SK-N-SH treated with all-trans-retinoic acid at 6 μM for 48 hours (cell line): ENCODE measurements around the gene ARHGAP26.

Source experiments
- ATAC-seq: fragments of 200-7000 bp; cut with Tn5 transposase; 3 replicates; pipeline ENCODE4 v1.9.1; 2020; ENCODE audit warnings: mild to moderate bottlenecking, moderate library complexity
- ARNTL ChIP-seq: fragments of 450-650 bp; formaldehyde crosslinking; IDR thresholded peaks from 2 replicates; pipeline ENCODE4 v1.5.0; 2020; ENCODE audit warnings: low read depth, mild to moderate bottlenecking, moderate library complexity, borderline replicate concordance
- BACH2 ChIP-seq: fragments of 250-450 bp; sonication (Bioruptor Pico); IDR thresholded peaks from 2 replicates; pipeline ENCODE4 v1.9.0; 2021; ENCODE audit warnings: mild to moderate bottlenecking, borderline replicate concordance
- CSDC2 ChIP-seq: fragments of 250-450 bp; sonication (Bioruptor Pico); IDR thresholded peaks from 2 replicates; pipeline ENCODE4 v1.5.0; 2020; ENCODE audit warnings: mild to moderate bottlenecking, moderate library complexity
- OSR1 ChIP-seq: fragments of 250-450 bp; sonication (Bioruptor Pico); IDR thresholded peaks from 2 replicates; pipeline ENCODE4 v1.8.0; 2022; ENCODE audit warnings: moderate library complexity, mild to moderate bottlenecking, inconsistent platforms
- PPARA ChIP-seq: fragments of 250-450 bp; sonication (Bioruptor Pico); IDR thresholded peaks from 2 replicates; pipeline ENCODE4 v1.5.0; 2020; ENCODE audit warnings: mild to moderate bottlenecking, borderline replicate concordance
- RARB ChIP-seq: fragments of 250-450 bp; sonication (Bioruptor Pico); IDR thresholded peaks from 2 replicates; pipeline ENCODE4 v1.8.0; 2021; ENCODE audit warnings: mild to moderate bottlenecking, moderate library complexity
- SNAI2 ChIP-seq: fragments of 250-450 bp; sonication (Bioruptor Pico); IDR thresholded peaks from 2 replicates; pipeline ENCODE4 v1.5.0; 2020; ENCODE audit warnings: mild to moderate bottlenecking, moderate library complexity
- TCF4 ChIP-seq: fragments of 250-450 bp; sonication (Bioruptor Pico); IDR thresholded peaks from 2 replicates; pipeline ENCODE4 v1.8.0; 2021; ENCODE audit warnings: mild to moderate bottlenecking, moderate library complexity, borderline replicate concordance
- TOX ChIP-seq: fragments of 250-450 bp; sonication (Bioruptor Pico); IDR thresholded peaks from 2 replicates; pipeline ENCODE4 v1.8.0; 2021; ENCODE audit warnings: mild to moderate bottlenecking, moderate library complexity, borderline replicate concordance
- ZC3H10 ChIP-seq: fragments of 250-450 bp; sonication (Bioruptor Pico); IDR thresholded peaks from 2 replicates; pipeline ENCODE4 v1.5.1; 2021; ENCODE audit warnings: mild to moderate bottlenecking, moderate library complexity
- ZFP3 ChIP-seq: fragments of 250-450 bp; sonication (Bioruptor Pico); IDR thresholded peaks from 2 replicates; pipeline ENCODE4 v1.5.0; 2020; ENCODE audit warnings: mild to moderate bottlenecking, moderate library complexity
- ZFP30 ChIP-seq: fragments of 450-650 bp; formaldehyde crosslinking; IDR thresholded peaks from 2 replicates; pipeline ENCODE4 v1.5.0; 2022; ENCODE audit warnings: mild to moderate bottlenecking, moderate library complexity
- ZNF565 ChIP-seq: fragments of 450-650 bp; formaldehyde crosslinking; conservative IDR thresholded peaks from 2 replicates; pipeline ENCODE4 v1.5.0; 2020; ENCODE audit warnings: low read depth, mild to moderate bottlenecking, moderate library complexity
- ZNF8 ChIP-seq: fragments of 450-650 bp; formaldehyde crosslinking; IDR thresholded peaks from 2 replicates; pipeline ENCODE4 v1.5.0; 2020; ENCODE audit warnings: mild to moderate bottlenecking, moderate library complexity
- TF ChIP-seq, protein P1 (sequence below): fragments of 250-450 bp; sonication (Bioruptor Pico); IDR thresholded peaks from 2 replicates; pipeline ENCODE4 v1.5.1; 2020; ENCODE audit warnings: low read depth, mild to moderate bottlenecking, moderate library complexity
- TF ChIP-seq, protein P2 (sequence below): fragments of 250-450 bp; sonication (Bioruptor Pico); IDR thresholded peaks from 2 replicates; pipeline ENCODE4 v1.5.0; 2020; ENCODE audit warnings: mild to moderate bottlenecking, moderate library complexity
- TF ChIP-seq, protein P3 (sequence below): fragments of 250-450 bp; sonication (Bioruptor Pico); IDR thresholded peaks from 2 replicates; pipeline ENCODE4 v1.8.0; 2020; ENCODE audit warnings: mild to moderate bottlenecking, moderate library complexity, borderline replicate concordance
- TF ChIP-seq, protein P4 (sequence below): fragments of 250-450 bp; sonication (Bioruptor Pico); IDR thresholded peaks from 2 replicates; pipeline ENCODE4 v1.5.1; 2021; ENCODE audit warnings: mild to moderate bottlenecking, moderate library complexity
- TF ChIP-seq, protein P5 (sequence below): fragments of 250-450 bp; sonication (Bioruptor Pico); IDR thresholded peaks from 2 replicates; pipeline ENCODE4 v1.8.0; 2021; ENCODE audit warnings: low read depth, mild to moderate bottlenecking, moderate library complexity, borderline replicate concordance

Gene ARHGAP26

DNA sequence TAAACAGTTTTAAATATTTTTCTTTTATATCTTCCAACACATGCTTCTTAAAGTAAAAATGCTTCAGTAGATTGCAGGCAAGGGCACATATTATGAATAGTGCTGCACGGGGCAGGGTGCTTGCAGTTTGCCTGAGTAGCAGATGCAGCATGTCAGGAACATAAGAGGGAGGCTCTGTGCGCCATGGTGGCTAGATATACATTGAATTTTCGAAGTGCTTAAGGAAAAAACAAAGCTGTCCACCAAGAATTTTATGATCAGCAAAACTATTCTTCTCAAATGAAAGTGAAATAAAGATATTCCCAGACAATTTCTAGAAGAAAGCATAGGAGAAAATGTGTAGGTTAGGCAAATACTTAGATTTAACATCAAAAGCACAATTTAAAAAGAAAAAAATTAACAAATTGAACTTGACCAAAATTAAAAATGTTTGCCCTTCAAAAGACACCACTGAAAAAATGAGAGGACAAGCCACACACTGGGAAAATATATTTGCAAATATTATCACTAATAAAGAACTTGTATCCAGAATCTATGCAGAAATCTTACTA, 420.2 kb downstream of the ARHGAP26 start:
- no peak for ATAC-seq
- TF ChIP-seq RARB (no peak), PPARA (CRISPR knock-in tag) (no peak), ZNF8 (CRISPR knock-in tag) (no peak)
- TF ChIP-seq, protein P1, sequence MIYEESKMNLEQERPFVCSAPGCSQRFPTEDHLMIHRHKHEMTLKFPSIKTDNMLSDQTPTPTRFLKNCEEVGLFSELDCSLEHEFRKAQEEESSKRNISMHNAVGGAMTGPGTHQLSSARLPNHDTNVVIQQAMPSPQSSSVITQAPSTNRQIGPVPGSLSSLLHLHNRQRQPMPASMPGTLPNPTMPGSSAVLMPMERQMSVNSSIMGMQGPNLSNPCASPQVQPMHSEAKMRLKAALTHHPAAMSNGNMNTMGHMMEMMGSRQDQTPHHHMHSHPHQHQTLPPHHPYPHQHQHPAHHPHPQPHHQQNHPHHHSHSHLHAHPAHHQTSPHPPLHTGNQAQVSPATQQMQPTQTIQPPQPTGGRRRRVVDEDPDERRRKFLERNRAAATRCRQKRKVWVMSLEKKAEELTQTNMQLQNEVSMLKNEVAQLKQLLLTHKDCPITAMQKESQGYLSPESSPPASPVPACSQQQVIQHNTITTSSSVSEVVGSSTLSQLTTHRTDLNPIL (CRISPR knock-in tag): no peak
- TF ChIP-seq, protein P2, sequence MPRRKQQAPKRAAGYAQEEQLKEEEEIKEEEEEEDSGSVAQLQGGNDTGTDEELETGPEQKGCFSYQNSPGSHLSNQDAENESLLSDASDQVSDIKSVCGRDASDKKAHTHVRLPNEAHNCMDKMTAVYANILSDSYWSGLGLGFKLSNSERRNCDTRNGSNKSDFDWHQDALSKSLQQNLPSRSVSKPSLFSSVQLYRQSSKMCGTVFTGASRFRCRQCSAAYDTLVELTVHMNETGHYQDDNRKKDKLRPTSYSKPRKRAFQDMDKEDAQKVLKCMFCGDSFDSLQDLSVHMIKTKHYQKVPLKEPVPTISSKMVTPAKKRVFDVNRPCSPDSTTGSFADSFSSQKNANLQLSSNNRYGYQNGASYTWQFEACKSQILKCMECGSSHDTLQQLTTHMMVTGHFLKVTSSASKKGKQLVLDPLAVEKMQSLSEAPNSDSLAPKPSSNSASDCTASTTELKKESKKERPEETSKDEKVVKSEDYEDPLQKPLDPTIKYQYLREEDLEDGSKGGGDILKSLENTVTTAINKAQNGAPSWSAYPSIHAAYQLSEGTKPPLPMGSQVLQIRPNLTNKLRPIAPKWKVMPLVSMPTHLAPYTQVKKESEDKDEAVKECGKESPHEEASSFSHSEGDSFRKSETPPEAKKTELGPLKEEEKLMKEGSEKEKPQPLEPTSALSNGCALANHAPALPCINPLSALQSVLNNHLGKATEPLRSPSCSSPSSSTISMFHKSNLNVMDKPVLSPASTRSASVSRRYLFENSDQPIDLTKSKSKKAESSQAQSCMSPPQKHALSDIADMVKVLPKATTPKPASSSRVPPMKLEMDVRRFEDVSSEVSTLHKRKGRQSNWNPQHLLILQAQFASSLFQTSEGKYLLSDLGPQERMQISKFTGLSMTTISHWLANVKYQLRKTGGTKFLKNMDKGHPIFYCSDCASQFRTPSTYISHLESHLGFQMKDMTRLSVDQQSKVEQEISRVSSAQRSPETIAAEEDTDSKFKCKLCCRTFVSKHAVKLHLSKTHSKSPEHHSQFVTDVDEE (CRISPR knock-in tag): no peak
- TF ChIP-seq, protein P3, sequence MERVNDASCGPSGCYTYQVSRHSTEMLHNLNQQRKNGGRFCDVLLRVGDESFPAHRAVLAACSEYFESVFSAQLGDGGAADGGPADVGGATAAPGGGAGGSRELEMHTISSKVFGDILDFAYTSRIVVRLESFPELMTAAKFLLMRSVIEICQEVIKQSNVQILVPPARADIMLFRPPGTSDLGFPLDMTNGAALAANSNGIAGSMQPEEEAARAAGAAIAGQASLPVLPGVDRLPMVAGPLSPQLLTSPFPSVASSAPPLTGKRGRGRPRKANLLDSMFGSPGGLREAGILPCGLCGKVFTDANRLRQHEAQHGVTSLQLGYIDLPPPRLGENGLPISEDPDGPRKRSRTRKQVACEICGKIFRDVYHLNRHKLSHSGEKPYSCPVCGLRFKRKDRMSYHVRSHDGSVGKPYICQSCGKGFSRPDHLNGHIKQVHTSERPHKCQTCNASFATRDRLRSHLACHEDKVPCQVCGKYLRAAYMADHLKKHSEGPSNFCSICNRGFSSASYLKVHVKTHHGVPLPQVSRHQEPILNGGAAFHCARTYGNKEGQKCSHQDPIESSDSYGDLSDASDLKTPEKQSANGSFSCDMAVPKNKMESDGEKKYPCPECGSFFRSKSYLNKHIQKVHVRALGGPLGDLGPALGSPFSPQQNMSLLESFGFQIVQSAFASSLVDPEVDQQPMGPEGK: no peak

DNA sequence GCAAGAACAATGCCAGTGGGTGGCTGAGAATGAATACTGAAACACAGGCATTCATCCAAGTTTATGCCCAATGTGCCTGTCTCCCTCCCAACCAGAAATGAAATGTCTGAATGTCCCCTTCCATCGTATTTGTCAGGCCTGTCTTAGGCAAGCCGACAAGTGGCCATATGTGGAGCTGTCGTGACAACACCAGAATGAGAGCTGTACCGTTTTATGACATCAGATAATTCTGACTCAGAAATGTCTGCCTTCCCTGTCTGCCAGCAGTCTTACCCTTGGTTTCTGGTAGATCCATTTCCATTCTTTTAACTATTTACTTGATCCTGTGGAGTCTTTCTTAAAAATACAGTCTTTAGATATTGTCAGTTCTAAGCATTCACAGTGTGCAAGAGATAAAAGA, 421.5 kb downstream of the ARHGAP26 start:
- no peak for TF ChIP-seq ZFP30 (CRISPR knock-in tag)
- no peak for TF ChIP-seq ZNF565
- no peak for TF ChIP-seq ZNF8 (CRISPR knock-in tag)
- TF ChIP-seq BACH2: no peak

DNA sequence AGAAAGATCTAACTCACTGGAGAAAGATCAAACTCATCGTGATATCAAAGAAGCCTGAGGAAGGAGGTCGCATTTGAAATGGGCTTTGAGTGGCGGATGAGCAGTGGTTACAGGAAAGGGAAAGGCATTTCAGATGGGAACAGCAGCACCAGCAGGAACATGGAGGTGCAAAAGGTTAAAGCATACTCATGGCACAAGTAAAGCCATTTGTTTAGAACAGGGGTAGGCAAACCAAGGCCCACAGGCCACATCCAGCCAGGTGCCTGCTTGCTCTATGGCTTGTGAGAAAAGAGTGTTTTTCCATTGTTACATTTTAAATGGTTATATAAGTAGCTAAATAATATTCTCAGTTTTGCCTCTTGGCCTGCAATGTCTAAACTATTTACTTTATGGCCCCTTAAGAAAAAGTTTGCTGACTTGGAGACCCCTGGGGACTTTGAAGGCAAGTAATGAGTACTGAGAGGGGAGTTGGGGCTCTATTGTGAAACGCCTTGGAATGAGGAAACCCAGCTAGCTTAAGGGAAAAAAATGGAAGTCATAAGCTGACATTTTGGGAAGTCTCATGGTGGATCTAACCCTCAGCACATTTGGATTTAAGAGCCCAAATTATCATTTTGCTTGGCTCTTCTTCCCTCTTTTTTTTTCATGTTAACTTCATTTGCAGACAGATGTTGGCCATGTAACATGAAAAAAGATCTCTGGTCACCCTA, 422.2 kb downstream of the ARHGAP26 start:
- no peak for ATAC-seq
- TF ChIP-seq TCF4 (CRISPR knock-in tag) (no peak), ZFP30 (CRISPR knock-in tag) (no peak), SNAI2 (CRISPR knock-in tag) (no peak), ZC3H10 (no peak), ARNTL (CRISPR knock-in tag) (no peak), ZNF8 (CRISPR knock-in tag) (no peak), ZFP3 (CRISPR knock-in tag) (no peak)
- TF ChIP-seq, protein P4, sequence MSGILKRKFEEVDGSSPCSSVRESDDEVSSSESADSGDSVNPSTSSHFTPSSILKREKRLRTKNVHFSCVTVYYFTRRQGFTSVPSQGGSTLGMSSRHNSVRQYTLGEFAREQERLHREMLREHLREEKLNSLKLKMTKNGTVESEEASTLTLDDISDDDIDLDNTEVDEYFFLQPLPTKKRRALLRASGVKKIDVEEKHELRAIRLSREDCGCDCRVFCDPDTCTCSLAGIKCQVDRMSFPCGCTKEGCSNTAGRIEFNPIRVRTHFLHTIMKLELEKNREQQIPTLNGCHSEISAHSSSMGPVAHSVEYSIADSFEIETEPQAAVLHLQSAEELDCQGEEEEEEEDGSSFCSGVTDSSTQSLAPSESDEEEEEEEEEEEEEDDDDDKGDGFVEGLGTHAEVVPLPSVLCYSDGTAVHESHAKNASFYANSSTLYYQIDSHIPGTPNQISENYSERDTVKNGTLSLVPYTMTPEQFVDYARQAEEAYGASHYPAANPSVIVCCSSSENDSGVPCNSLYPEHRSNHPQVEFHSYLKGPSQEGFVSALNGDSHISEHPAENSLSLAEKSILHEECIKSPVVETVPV (CRISPR knock-in tag): no peak
- TF ChIP-seq, protein P1 (CRISPR knock-in tag): no peak

More for the DNA sequence above, 421.5 kb downstream of the ARHGAP26 start:
- ATAC-seq: no peak

DNA sequence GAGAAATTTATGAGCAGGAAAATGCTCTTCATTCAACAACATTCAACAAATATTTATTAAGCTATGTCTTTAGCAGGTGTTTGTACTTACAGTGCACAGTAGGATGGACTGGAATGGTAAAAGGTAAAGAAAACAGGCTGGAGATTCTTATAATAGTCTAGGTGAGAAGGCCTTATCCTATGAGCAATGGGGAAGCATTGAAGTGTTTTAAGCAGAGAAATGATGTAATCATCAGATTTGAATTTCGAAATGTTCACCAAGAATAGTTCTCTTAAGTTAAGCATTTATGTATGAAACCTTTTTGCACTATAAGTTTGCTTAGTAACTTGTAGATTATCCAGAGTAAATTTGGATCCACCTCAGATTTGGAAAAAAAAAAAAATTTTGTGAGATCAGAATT, 424.0 kb downstream of the ARHGAP26 start:
- ATAC-seq: no peak
- TF ChIP-seq, protein P2 (CRISPR knock-in tag): no peak
- TF ChIP-seq OSR1 (no peak), ZFP30 (CRISPR knock-in tag) (no peak), TOX (CRISPR knock-in tag) (no peak), PPARA (CRISPR knock-in tag) (no peak), CSDC2 (CRISPR knock-in tag) (no peak), ZFP3 (CRISPR knock-in tag) (no peak)
- TF ChIP-seq, protein P5, sequence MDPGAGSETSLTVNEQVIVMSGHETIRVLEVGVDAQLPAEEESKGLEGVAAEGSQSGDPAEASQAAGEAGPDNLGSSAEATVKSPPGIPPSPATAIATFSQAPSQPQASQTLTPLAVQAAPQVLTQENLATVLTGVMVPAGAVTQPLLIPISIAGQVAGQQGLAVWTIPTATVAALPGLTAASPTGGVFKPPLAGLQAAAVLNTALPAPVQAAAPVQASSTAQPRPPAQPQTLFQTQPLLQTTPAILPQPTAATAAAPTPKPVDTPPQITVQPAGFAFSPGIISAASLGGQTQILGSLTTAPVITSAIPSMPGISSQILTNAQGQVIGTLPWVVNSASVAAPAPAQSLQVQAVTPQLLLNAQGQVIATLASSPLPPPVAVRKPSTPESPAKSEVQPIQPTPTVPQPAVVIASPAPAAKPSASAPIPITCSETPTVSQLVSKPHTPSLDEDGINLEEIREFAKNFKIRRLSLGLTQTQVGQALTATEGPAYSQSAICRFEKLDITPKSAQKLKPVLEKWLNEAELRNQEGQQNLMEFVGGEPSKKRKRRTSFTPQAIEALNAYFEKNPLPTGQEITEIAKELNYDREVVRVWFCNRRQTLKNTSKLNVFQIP (CRISPR knock-in tag): no peak
- TF ChIP-seq, protein P3: no peak
